Measurements from ENCODE around the gene ARID1A. TPM values are rescaled to one million over a fixed set of nuclear protein-coding genes. Genes with fewer than 3 reads are reported as not detected.

ARID1A gene
- total RNA-seq, 1 donor from 2014 or later = 85.1 TPM

GRCh38 chr1:26744075-26744959, 48.5 kb downstream of the ARID1A start:
- H3K4me1 Mint-ChIP-seq (ENCODE audit: low read depth, unreplicated experiment) = peaks cover 36% of the 10 kb centered on the region
- H3K79me2 ChIP-seq (ENCODE audit: insufficient read depth, low read length) = peaks cover 80% of the 10 kb centered on the region
- peaks cover 61% of the 10 kb centered on the region for H4K20me1 ChIP-seq (ENCODE audit: insufficient read depth, low read length)
- H3K4me2 ChIP-seq (ENCODE audit: low read length) = peak overlapping the region; percentile 79
- peak overlapping the region; percentile 79 for H3K27ac Mint-ChIP-seq (ENCODE audit: unreplicated experiment)
- H3K4me1 ChIP-seq (ENCODE audit: insufficient read depth, low read length) = peaks cover 23% of the 10 kb centered on the region
- H3K36me3 Mint-ChIP-seq (ENCODE audit: low read depth, unreplicated experiment) = peaks cover 25% of the 10 kb centered on the region
- H2AFZ ChIP-seq (ENCODE audit: low read depth, low read length) = no peak overlapping the region
- no peaks in the 10 kb centered on the region for H3K27me3 Mint-ChIP-seq (ENCODE audit: low read depth, unreplicated experiment)
- TF ChIP-seq CTCF (IDR thresholded peaks at IDR 0.05; ENCODE audit: insufficient read depth, low read depth, low read length) (no peak), EZH2 (IDR thresholded peaks at IDR 0.05; ENCODE audit: insufficient read depth, low read length) (no peak)
- peak; percentile 76 for FAIRE-seq
- peak overlapping the region; percentile 86 for H3K27ac ChIP-seq (ENCODE audit: low read depth, low read length)
- peaks cover 11% of the 10 kb centered on the region for H3K36me3 ChIP-seq (ENCODE audit: insufficient read depth, low read length)
- no peaks in the 10 kb centered on the region for H3K9me3 Mint-ChIP-seq (ENCODE audit: unreplicated experiment)
- peak overlapping the region; percentile 45 for H3K4me3 ChIP-seq (ENCODE audit: insufficient read depth, low read depth, low read length)
- DNase-seq (ENCODE audit: low read depth) = peak; percentile 91
- peak overlapping the region; percentile 67 for H3K4me3 Mint-ChIP-seq (ENCODE audit: unreplicated experiment)
- H3K27me3 ChIP-seq (ENCODE audit: insufficient read depth, low read length) = no peaks in the 10 kb centered on the region
- no peaks in the 10 kb centered on the region for H3K9me3 ChIP-seq (ENCODE audit: insufficient read depth, low read depth, low read length)
- H3K9ac ChIP-seq (ENCODE audit: low read length) = peak overlapping the region; percentile 68

- Histone ChIP-seq H3K27ac (ENCODE audit: low read depth, low read length) (peak overlapping the region; percentile 86), H2AFZ (ENCODE audit: low read depth, low read length) (no peak overlapping the region), H3K9me3 (ENCODE audit: insufficient read depth, low read depth, low read length) (no peaks in the 10 kb centered on the region), H3K4me3 (ENCODE audit: insufficient read depth, low read depth, low read length) (no peak overlapping the region), H4K20me1 (ENCODE audit: insufficient read depth, low read length) (peaks cover 61% of the 10 kb centered on the region), H3K9ac (ENCODE audit: low read length) (peak overlapping the region; percentile 68), H3K4me2 (ENCODE audit: low read length) (peak overlapping the region; percentile 79), H3K79me2 (ENCODE audit: insufficient read depth, low read length) (peaks cover 80% of the 10 kb centered on the region), H3K36me3 (ENCODE audit: insufficient read depth, low read length) (peaks cover 9% of the 10 kb centered on the region), H3K4me1 (ENCODE audit: insufficient read depth, low read length) (peaks cover 23% of the 10 kb centered on the region), H3K27me3 (ENCODE audit: insufficient read depth, low read length) (no peaks in the 10 kb centered on the region)
- H3K27me3 Mint-ChIP-seq (ENCODE audit: low read depth, unreplicated experiment) = no peaks in the 10 kb centered on the region
- peak overlapping the region; percentile 79 for H3K27ac Mint-ChIP-seq (ENCODE audit: unreplicated experiment)
- H3K9me3 Mint-ChIP-seq (ENCODE audit: unreplicated experiment) = no peaks in the 10 kb centered on the region
- DNase-seq (ENCODE audit: low read depth) (peak; percentile 75), FAIRE-seq (no peak)
- H3K4me1 Mint-ChIP-seq (ENCODE audit: low read depth, unreplicated experiment) = peaks cover 38% of the 10 kb centered on the region
- no peak for TF ChIP-seq CTCF (IDR thresholded peaks at IDR 0.05; ENCODE audit: insufficient read depth, low read depth, low read length)
- no peak for TF ChIP-seq EZH2 (IDR thresholded peaks at IDR 0.05; ENCODE audit: insufficient read depth, low read length)
- peaks cover 23% of the 10 kb centered on the region for H3K36me3 Mint-ChIP-seq (ENCODE audit: low read depth, unreplicated experiment)
- peak overlapping the region; percentile 67 for H3K4me3 Mint-ChIP-seq (ENCODE audit: unreplicated experiment)
Observed at GRCh38 chr1:26745191-26745590, 49.4 kb downstream of the ARID1A start.

GRCh38 chr1:26747048-26747447, 51.2 kb downstream of the ARID1A start:
- Mint-ChIP-seq H3K4me1 (ENCODE audit: low read depth, unreplicated experiment) (peaks cover 45% of the 10 kb centered on the region), H3K9me3 (ENCODE audit: unreplicated experiment) (no peaks in the 10 kb centered on the region), H3K27me3 (ENCODE audit: low read depth, unreplicated experiment) (no peaks in the 10 kb centered on the region), H3K27ac (ENCODE audit: unreplicated experiment) (no peak overlapping the region), H3K4me3 (ENCODE audit: unreplicated experiment) (no peak overlapping the region), H3K36me3 (ENCODE audit: low read depth, unreplicated experiment) (peaks cover 28% of the 10 kb centered on the region)
- H3K4me3 ChIP-seq (ENCODE audit: insufficient read depth, low read depth, low read length) = no peak overlapping the region
- H3K4me1 ChIP-seq (ENCODE audit: insufficient read depth, low read length) = peaks cover 23% of the 10 kb centered on the region
- DNase-seq (ENCODE audit: low read depth) (no peak), FAIRE-seq (no peak)
- H3K9me3 ChIP-seq (ENCODE audit: insufficient read depth, low read depth, low read length) = no peaks in the 10 kb centered on the region
- no peak overlapping the region for H2AFZ ChIP-seq (ENCODE audit: low read depth, low read length)
- peaks cover 81% of the 10 kb centered on the region for H3K79me2 ChIP-seq (ENCODE audit: insufficient read depth, low read length)
- no peak overlapping the region for H3K27ac ChIP-seq (ENCODE audit: low read depth, low read length)
- peaks cover 62% of the 10 kb centered on the region for H4K20me1 ChIP-seq (ENCODE audit: insufficient read depth, low read length)
- no peaks in the 10 kb centered on the region for H3K27me3 ChIP-seq (ENCODE audit: insufficient read depth, low read length)
- no peak overlapping the region for H3K4me2 ChIP-seq (ENCODE audit: low read length)
- H3K9ac ChIP-seq (ENCODE audit: low read length) = no peak overlapping the region
- TF ChIP-seq EZH2 (IDR thresholded peaks at IDR 0.05; ENCODE audit: insufficient read depth, low read length) (no peak), CTCF (IDR thresholded peaks at IDR 0.05; ENCODE audit: insufficient read depth, low read depth, low read length) (no peak)
- peaks cover 13% of the 10 kb centered on the region for H3K36me3 ChIP-seq (ENCODE audit: insufficient read depth, low read length)

All from astrocyte (in vitro differentiated cells and primary cell).